ENCODE data around the gene CA10. TPM values are rescaled to one million over a fixed set of nuclear protein-coding genes. Genes with fewer than 3 reads are reported as not detected.

CA10 gene
- total RNA-seq, 4 donors from 2014 or later = not detected

- Histone ChIP-seq H3K27me3 (no peaks in the 10 kb centered on the region), H3K4me3 (no peak overlapping the region), H3K36me3 (no peaks in the 10 kb centered on the region), H3K4me1 (no peaks in the 10 kb centered on the region), H3K27ac (no peak overlapping the region), H3K9me3 (no peaks in the 10 kb centered on the region)
- no peak for DNase-seq (ENCODE audit: low spot score in 2 of 2)
- WGBS = 80% methylated on average over 3 of the region's 3 CpGs
- TF ChIP-seq, protein P1, sequence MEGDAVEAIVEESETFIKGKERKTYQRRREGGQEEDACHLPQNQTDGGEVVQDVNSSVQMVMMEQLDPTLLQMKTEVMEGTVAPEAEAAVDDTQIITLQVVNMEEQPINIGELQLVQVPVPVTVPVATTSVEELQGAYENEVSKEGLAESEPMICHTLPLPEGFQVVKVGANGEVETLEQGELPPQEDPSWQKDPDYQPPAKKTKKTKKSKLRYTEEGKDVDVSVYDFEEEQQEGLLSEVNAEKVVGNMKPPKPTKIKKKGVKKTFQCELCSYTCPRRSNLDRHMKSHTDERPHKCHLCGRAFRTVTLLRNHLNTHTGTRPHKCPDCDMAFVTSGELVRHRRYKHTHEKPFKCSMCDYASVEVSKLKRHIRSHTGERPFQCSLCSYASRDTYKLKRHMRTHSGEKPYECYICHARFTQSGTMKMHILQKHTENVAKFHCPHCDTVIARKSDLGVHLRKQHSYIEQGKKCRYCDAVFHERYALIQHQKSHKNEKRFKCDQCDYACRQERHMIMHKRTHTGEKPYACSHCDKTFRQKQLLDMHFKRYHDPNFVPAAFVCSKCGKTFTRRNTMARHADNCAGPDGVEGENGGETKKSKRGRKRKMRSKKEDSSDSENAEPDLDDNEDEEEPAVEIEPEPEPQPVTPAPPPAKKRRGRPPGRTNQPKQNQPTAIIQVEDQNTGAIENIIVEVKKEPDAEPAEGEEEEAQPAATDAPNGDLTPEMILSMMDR (IDR thresholded peaks at IDR 0.05) = no peak
- no peak for TF ChIP-seq POLR2A (IDR thresholded peaks at IDR 0.05)
- TF ChIP-seq POLR2AphosphoS5 (IDR thresholded peaks at IDR 0.05) = no peak
- no peak for TF ChIP-seq EP300 (IDR thresholded peaks at IDR 0.05)
Observed at GRCh38 chr17:51670899-51671298, 487.6 kb downstream of the CA10 start.

GRCh38 chr17:51668963-51669246 is 489.6 kb downstream of the CA10 start:
- H3K27me3 ChIP-seq = no peaks in the 10 kb centered on the region
- WGBS = 100% methylated on average over 3 of the region's 11 CpGs
- H3K27ac ChIP-seq = no peak overlapping the region
- H3K36me3 ChIP-seq = no peaks in the 10 kb centered on the region
- peak in 1 of 2 donors; percentile 55 for DNase-seq (ENCODE audit: low spot score in 2 of 2)
- H3K4me1 ChIP-seq = no peaks in the 10 kb centered on the region
- no peak overlapping the region for H3K4me3 ChIP-seq
- TF ChIP-seq POLR2A (IDR thresholded peaks at IDR 0.05) (no peak), POLR2AphosphoS5 (IDR thresholded peaks at IDR 0.05) (no peak), EP300 (IDR thresholded peaks at IDR 0.05) (no peak)
- TF ChIP-seq, protein P1 (IDR thresholded peaks at IDR 0.05) = no peak
- H3K9me3 ChIP-seq = no peaks in the 10 kb centered on the region

DNA sequence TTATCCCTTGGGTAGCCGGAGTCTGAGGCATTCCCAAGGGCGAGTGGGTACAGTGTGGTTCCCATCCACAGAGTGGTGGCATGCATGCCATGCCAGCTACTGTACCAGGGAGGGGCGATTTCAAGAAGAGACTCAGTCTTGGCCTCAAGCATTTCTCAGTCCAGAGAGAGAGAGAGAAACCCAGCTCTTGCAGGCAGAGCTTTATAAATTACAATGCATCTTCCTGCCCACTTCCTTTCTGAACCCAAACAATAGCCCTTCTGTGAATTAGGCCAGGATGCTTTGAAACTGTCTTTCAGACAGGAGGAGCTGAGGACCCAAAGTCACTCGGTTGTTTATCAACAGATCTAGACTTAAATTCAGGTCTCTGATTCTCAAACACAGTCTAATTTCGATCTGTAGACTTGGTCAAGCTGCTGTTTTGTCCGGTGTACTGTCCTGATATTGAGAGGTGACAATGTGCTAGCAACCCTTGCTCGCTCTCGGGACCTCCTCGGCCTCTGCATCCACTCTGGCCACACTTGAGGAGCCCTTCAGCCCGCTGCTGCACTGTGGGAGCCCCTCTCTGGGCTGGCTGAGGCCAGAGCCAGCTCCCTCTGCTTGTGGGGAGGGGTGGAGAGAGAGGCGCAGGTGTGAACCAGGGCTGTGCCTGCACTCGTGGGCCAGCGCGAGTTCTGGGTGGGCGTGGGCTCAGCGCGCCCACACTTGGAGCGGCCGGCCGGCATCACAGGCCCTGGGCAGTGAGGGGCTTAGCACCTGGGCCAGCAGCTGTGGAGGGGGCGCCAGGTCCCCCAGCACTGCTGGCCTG is 490.2 kb downstream of the CA10 start:
- Histone ChIP-seq H3K27ac (no peak overlapping the region), H3K4me3 (no peak overlapping the region), H3K4me1 (no peaks in the 10 kb centered on the region), H3K27me3 (no peaks in the 10 kb centered on the region), H3K36me3 (no peaks in the 10 kb centered on the region), H3K9me3 (no peaks in the 10 kb centered on the region)
- no peak for DNase-seq (ENCODE audit: low spot score in 2 of 2)
- TF ChIP-seq POLR2AphosphoS5 (IDR thresholded peaks at IDR 0.05) = no peak
- no peak for TF ChIP-seq POLR2A (IDR thresholded peaks at IDR 0.05)
- TF ChIP-seq, protein P1 (IDR thresholded peaks at IDR 0.05) = no peak
- TF ChIP-seq EP300 (IDR thresholded peaks at IDR 0.05) = no peak
- WGBS = 85% methylated on average over 10 of the region's 21 CpGs

DNA sequence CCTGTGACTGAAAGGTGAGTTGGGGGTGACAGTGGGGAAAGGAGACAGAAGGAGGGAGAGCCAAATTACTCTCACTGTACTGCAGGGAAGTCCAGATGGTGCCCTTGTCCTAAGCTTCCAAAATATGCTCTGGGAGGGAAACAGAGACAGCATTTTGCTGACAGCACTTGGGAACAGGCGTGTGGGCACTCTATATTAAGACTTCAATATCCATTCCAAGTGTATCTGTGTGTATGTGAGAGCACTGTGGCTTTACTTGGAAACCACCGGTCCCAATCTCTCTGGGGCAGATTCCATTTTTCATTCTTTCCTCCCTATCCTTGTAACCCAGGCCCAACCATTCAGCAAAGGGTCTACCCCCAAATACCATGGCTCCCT is 490.8 kb downstream of the CA10 start:
- no peak overlapping the region for H3K27ac ChIP-seq
- H3K4me1 ChIP-seq = no peaks in the 10 kb centered on the region
- WGBS = 63% methylated on average over 2 of the region's 2 CpGs
- no peaks in the 10 kb centered on the region for H3K36me3 ChIP-seq
- TF ChIP-seq POLR2AphosphoS5 (IDR thresholded peaks at IDR 0.05) = no peak
- no peak for TF ChIP-seq POLR2A (IDR thresholded peaks at IDR 0.05)
- no peak for TF ChIP-seq EP300 (IDR thresholded peaks at IDR 0.05)
- TF ChIP-seq, protein P1 (IDR thresholded peaks at IDR 0.05) = no peak
- no peak overlapping the region for H3K4me3 ChIP-seq
- H3K27me3 ChIP-seq = no peaks in the 10 kb centered on the region
- DNase-seq (ENCODE audit: low spot score in 2 of 2) = no peak
- H3K9me3 ChIP-seq = no peaks in the 10 kb centered on the region

- Histone ChIP-seq H3K36me3 (no peaks in the 10 kb centered on the region), H3K27me3 (no peaks in the 10 kb centered on the region), H3K4me3 (no peak overlapping the region), H3K9me3 (no peaks in the 10 kb centered on the region), H3K4me1 (no peaks in the 10 kb centered on the region), H3K27ac (no peak overlapping the region)
- DNase-seq (ENCODE audit: low spot score in 2 of 2) = no peak
- 78% methylated on average over 1 of the region's 1 CpG for WGBS
- TF ChIP-seq EP300 (IDR thresholded peaks at IDR 0.05) = no peak
- TF ChIP-seq, protein P1 (IDR thresholded peaks at IDR 0.05) = no peak
Observed at GRCh38 chr17:51666971-51667705, 491.4 kb downstream of the CA10 start.
